Activated CD8-positive, alpha-beta memory T cell treated with anti-CD3 and anti-CD28 coated beads, Interleukin-2, amount 50 U/mL, for 48 hours (primary cell): Measurements from ENCODE around the gene POGLUT2.
"Not testable (repeated sequence)": the region's sequence is repeated elsewhere in the genome, so short reads cannot be mapped to it uniquely, and the experiment has no call there.

Experiments
- DNase-seq: peaks from one replicate; pipeline ENCODE4 v3.0.0-alpha.2; 2020

POGLUT2 gene

GRCh38 chr13:102805680-102806079, 6.9 kb upstream of the POGLUT2 start:
- DNase-seq, result no peak

GRCh38 chr13:102800145-102801041, 1.6 kb upstream of the POGLUT2 start:
- DNase-seq, result peak; percentile 94

DNA sequence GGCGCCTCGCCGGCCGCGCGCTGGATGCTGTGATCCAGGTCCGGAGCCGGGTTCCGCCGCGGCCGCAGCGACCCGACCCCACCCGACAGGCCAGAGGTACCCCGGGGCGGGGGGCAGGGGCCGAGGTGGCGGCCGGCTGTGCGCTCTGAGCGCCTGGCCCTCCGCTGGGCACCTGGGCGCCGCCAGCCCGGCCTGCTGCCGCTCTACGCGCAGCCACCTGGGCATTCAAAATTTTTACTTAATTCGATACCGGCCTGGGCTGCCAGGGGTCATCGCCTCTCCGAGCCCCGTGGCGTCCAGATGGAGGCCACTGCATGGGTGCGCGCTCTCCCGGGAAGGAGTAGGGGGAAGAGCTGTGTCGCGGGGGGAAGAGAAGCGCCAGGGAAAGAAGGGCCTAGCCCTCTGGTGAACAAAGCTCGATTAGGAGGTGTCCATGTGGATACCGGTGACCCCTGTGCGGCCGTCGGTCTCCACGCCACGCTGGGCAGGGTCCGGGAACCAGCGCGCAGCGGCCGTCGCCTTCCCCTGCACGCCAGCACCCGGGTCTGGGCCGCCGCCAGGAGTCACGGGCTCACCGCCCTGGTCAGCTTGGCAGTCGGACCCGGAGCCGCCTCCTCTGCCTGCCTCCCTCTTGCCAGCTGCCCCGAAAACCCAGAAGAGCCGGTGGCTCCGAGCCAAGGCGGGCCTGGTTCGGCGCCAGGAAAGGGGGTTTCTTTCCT, 809 bp upstream of the POGLUT2 start:
- peak; percentile 74 for DNase-seq

- DNase-seq, result no peak
Measured at GRCh38 chr13:102793611-102794355, 5.0 kb downstream of the POGLUT2 start.

GRCh38 chr13:102792396-102792795, 6.4 kb downstream of the POGLUT2 start:
- DNase-seq, result no peak

DNA sequence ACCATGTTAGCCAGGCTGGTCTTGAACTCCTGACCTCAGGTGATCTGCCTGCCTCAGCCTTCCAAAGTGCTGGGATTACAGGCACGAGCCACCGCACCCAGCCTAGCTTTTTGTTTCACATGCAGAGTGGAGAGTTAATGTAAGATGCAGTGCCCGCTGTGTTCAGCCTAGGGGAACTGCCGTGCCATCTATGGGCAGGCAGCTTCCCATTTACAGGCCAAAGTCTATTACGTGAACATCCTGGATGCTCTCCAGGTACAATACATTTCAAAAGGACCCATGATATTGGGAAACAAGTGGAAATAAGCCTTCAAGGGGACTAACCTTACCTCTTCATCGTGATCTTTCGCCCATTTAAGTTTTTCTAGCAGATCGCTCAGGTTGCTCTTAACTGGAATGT, 10.1 kb downstream of the POGLUT2 start:
- no peak for DNase-seq

- DNase-seq, result no peak
Measured at GRCh38 chr13:102784483-102784882, 14.3 kb downstream of the POGLUT2 start.

DNA sequence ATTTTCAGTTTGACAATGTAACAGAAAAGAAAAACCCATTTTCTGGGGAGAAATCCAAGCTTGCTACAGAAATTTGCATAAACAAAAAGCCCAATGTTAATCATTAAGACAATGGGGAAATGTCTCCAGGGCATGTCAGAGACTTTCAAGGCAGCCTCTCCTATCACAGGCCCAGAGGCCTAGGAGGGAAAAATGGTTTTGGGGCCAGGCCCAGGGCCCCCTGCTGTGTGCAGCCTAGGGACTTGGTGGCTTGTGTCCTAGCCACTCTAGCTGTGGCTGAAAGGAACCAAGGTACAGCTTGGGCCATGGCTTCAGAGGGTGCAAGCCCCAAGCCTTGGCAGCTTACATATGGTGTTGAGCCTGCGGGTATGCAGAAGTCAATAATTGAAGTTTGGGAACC, 17.2 kb downstream of the POGLUT2 start:
- no peak for DNase-seq

- DNase-seq, result not testable (repeated sequence)
Measured at GRCh38 chr13:102780656-102781055, 18.1 kb downstream of the POGLUT2 start.

GRCh38 chr13:102779436-102780159, 19.2 kb downstream of the POGLUT2 start:
- DNase-seq, result no peak

DNA sequence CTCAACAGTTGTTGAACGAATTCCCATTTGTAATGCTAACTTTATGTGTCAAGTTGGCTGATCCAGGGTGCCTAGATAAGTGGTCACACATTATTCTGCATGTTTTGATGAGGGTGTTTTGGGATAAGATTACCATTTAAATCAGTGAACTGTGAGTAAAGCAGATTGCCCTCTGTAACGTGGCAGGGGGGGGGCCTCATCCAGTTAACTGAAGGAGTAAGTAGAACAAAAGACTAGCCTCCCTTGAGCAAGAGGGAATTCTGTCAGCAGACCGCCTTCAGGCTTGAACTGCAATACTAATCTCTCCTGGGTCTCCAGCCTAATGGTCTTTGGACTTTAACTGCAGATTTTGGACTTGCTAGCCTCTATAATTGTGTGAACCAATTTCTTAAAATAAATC, 21.0 kb downstream of the POGLUT2 start:
- DNase-seq, result no peak

DNA sequence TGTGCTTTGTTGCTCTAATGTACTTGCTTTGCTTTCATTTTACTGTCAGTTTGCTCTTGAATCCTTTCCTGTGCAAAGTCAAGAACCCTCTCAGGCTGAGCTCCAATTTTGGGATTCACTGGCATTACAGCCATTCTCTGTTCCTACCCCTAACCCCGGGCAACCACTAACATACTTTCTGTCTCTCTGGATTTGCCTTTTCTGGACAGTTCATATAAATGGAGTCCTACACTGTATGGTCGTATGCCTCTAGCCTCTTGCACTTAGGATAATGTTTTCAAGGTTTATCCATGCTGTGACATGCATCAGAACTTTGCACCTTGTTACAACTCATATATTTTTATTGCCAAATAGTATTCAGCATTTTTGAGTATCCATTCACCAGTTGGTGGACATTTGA, 22.5 kb downstream of the POGLUT2 start:
- no peak for DNase-seq

- DNase-seq, result no peak
Measured at GRCh38 chr13:102774591-102775520, 23.9 kb downstream of the POGLUT2 start.

DNA sequence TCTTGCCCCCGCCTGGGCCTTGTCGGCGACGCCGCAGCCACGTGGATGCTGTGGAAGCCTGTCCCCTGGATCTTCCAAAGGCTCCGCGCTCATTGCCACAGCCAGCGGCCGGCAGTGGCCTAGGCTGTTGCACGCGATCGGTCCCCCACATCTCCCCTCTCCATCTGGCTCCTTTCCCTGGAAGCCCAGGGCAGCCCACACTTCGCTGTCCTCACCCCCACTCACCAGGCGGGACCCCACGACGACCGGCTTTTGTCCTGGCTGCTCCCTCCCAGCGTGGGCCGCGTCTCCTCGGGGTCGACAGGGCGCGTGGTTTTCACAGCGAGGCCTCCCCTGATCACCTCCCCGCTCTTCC, 24.6 kb downstream of the POGLUT2 start:
- no peak for DNase-seq

DNA sequence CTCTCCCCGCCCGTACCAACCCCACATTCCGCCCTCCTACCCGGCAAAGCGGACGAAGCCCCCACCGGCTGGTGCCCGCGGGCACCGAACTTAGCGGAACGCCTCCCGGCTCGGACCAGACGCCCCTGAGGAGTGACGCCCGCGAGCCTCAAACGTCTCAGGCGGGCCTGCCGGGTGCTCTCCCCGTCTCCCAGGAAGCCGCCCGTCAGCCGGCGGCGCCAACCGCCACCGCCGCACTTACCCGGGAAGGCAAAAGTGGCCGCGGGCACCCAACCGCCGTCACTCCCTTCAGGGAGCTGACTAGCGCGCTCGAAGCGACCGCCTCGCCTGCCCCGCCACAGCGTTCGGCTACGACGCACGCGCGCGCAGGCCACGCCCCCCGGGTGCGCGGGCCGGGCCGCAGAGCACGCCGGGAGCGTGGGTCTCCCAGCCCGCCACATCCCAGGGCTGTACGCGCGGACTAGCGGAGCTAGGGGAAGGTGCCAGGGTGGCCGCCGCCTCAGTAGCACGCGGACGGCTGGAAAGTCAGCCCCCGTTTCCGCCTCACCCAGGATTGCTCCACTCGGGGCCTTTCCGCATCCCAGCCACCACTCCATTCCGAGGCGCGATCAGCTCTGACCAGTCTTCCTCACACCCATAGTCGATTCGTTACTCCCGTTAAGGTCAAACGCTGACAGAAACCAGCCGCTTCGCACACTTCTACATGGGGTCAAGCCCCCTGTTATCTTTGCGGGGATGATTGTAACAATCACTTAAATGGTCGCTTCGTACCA, 25.1 kb downstream of the POGLUT2 start, which contains the start of gene TEX30:
TSS of gene TEX30 (minus strand) at position 346 of the 773 bp plus-strand sequence. CDS start 3,760 bp downstream, outside the sequence.
- DNase-seq, result peak; percentile 93

DNA sequence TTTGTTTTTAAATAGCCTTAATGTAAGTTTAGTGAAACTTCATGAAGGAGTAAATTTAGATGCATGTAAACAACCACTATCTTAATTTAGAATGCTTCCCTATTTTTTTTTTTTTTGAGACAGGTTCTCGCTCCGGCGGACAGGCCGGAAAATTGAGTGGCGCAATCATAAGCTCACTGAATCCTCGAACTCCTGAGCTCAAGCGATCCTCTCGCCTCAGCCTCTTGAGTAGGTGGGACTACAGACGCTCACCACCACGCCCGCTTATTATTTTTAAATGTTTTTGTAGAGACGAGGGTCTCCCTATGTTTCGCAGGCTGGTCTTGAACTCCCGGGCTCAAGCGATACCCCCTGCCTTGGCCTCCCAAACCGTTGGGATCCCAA, 26.7 kb downstream of the POGLUT2 start:
- DNase-seq, result no peak

- DNase-seq, result no peak
Measured at GRCh38 chr13:102771298-102772041, 27.3 kb downstream of the POGLUT2 start.

DNA sequence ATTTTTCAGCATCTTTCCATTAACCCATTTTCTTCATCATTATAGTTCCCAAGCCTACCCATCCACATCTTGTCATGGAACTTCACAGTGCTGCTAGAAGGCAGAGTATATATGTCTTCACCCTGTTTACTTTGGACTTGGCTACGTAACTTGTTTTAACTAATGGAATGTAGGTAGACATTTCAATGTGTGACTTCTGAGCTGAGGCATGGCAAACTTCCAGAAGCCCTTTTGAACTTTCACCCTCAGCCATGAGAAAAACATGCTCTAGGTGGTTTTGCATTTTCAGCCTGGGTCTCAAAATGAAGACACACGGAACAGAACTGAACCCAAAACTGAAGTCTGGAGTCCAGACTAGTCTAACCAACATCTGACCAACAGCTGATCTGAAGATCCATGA, 28.3 kb downstream of the POGLUT2 start:
- DNase-seq, result no peak

- DNase-seq, result no peak
Measured at GRCh38 chr13:102769679-102770078, 29.1 kb downstream of the POGLUT2 start.

- DNase-seq, result no peak
Measured at GRCh38 chr13:102768909-102769308, 29.9 kb downstream of the POGLUT2 start.
